HG03457 (cell line): ENCODE data around the gene TEX53.

ENCODE experiments used
- ATAC-seq: cut with Tn5 transposase; IDR thresholded peaks from one replicate; pipeline ENCODE4 v1.9.1; 2021; ENCODE audit warnings: moderate number of reproducible peaks; ENCODE audit not compliant: unreplicated experiment

The TEX53 gene

GRCh38 chr9:114657705-114658104 lies at the start of gene TEX53:
TEX53 (minus strand) TSS chr9:114657805; CDS start chr9:114657774, 31 bp downstream.
- ATAC-seq = no peak

- ATAC-seq = no peak
These were observed 49.1 kb upstream of the TEX53 start for GRCh38 chr9:114706711-114707110.

- ATAC-seq = no peak
These were observed 44.4 kb upstream of the TEX53 start for GRCh38 chr9:114701988-114702387.

GRCh38 chr9:114697951-114698351 lies 40.3 kb upstream of the TEX53 start:
- ATAC-seq = peak; percentile 39

GRCh38 chr9:114696814-114697544 lies 39.4 kb upstream of the TEX53 start:
- peak; percentile 49 for ATAC-seq

GRCh38 chr9:114695948-114696347 lies 38.3 kb upstream of the TEX53 start:
- no peak for ATAC-seq

- ATAC-seq = no peak
These were observed 37.2 kb upstream of the TEX53 start for GRCh38 chr9:114694719-114695269.

GRCh38 chr9:114694146-114694545 lies 36.5 kb upstream of the TEX53 start:
- no peak for ATAC-seq

- ATAC-seq = no peak
These were observed 35.7 kb upstream of the TEX53 start for GRCh38 chr9:114693248-114693855.

- ATAC-seq = no peak
These were observed 34.3 kb upstream of the TEX53 start for GRCh38 chr9:114691956-114692295.

GRCh38 chr9:114691046-114691955 lies 33.7 kb upstream of the TEX53 start:
- ATAC-seq = peak; percentile 71

- ATAC-seq = no peak
These were observed 32.7 kb upstream of the TEX53 start for GRCh38 chr9:114690308-114690707.

- no peak for ATAC-seq
These were observed 32.2 kb upstream of the TEX53 start for GRCh38 chr9:114689813-114690212.

GRCh38 chr9:114688909-114689610 lies 31.5 kb upstream of the TEX53 start:
- ATAC-seq = no peak

- ATAC-seq = no peak
These were observed 30.8 kb upstream of the TEX53 start for GRCh38 chr9:114688379-114688778.

GRCh38 chr9:114687034-114687433 lies 29.4 kb upstream of the TEX53 start:
- no peak for ATAC-seq

GRCh38 chr9:114685951-114686350 lies 28.3 kb upstream of the TEX53 start:
- no peak for ATAC-seq

GRCh38 chr9:114684036-114684435 lies 26.4 kb upstream of the TEX53 start:
- no peak for ATAC-seq

- no peak for ATAC-seq
These were observed 25.2 kb upstream of the TEX53 start for GRCh38 chr9:114682846-114683245.

- ATAC-seq = peak; percentile 79
These were observed 24.2 kb upstream of the TEX53 start, which contains the start of gene TEX48 for GRCh38 chr9:114681594-114682332. TEX48 (minus strand) TSS chr9:114682192; CDS start chr9:114671723, 10,469 bp downstream.
